ENCODE results near the gene ZNF700. TPM values are rescaled to one million over a fixed set of nuclear protein-coding genes. Genes with fewer than 3 reads are reported as not detected.
"Not testable (repeated sequence)": the region's sequence is repeated elsewhere in the genome, so short reads cannot be mapped to it uniquely, and the experiment has no call there.

Gene ZNF700
- 10 to 100 TPM; 11.9 to 19.3 (median 16.4) TPM for total RNA-seq

DNA sequence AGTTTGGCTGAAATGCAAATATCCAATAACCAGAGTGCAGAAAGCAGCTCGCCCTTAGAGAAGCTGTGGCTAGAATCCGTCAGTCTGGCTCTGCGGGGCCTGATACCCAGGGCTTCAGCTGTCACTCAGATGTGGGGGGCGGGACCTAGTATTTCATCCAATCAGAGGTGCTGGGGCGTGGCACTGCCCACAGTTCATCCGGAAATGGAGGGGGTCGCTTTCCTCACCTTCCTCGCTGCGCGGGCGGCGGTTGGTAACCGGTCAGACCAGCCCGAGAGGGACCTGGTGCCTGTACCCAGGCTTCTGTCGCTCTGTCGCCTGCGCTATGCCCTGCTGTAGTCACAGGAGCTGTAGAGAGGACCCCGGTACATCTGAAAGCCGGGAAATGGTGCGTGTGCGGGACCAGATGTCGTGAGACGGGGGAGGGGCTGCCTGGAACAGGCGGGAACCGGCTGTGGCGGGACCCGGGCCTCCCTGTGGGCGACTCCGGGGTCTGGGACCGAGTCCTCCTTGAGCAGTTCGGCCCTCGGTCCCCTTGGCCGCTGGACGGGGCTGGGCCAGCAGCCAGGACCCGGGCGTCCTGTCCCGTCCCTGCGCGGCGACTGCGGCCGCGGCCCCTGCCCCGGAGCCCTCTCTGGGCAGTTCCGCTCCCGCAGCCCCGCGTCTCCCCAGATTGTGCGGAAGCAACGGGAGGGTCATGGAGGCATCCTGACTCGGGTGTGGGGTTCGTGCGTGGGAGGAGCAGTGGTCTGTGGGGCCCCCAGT lies at the start of gene ZNF700:
TSS of gene ZNF700 (plus strand) at position 222 of the 765 bp plus-strand sequence. CDS start at position 326, 104 bp downstream.
- DNase-seq (ENCODE audit: low spot score in 2 of 2) = peak; percentile 97 to 99
- TF ChIP-seq POLR2A (IDR thresholded peaks at IDR 0.05) = no peak
- TF ChIP-seq, protein P1, sequence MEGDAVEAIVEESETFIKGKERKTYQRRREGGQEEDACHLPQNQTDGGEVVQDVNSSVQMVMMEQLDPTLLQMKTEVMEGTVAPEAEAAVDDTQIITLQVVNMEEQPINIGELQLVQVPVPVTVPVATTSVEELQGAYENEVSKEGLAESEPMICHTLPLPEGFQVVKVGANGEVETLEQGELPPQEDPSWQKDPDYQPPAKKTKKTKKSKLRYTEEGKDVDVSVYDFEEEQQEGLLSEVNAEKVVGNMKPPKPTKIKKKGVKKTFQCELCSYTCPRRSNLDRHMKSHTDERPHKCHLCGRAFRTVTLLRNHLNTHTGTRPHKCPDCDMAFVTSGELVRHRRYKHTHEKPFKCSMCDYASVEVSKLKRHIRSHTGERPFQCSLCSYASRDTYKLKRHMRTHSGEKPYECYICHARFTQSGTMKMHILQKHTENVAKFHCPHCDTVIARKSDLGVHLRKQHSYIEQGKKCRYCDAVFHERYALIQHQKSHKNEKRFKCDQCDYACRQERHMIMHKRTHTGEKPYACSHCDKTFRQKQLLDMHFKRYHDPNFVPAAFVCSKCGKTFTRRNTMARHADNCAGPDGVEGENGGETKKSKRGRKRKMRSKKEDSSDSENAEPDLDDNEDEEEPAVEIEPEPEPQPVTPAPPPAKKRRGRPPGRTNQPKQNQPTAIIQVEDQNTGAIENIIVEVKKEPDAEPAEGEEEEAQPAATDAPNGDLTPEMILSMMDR (IDR thresholded peaks at IDR 0.05) = no peak
- peak within 1 kb of the TSS; percentile 92 for H3K4me3 ChIP-seq (ENCODE audit: low read depth, poor library complexity, severe bottlenecking)
- WGBS, 2 donors = 1% methylated on average over 27 to 35 of the region's 53 CpGs
- intact Hi-C loops (cut with DNase I; ENCODE audit: low total_unique reads) = loop anchor here (5.0 kb wide), 1 partner anchor 67 kb away; no protein-coding TSS in a partner anchor

DNA sequence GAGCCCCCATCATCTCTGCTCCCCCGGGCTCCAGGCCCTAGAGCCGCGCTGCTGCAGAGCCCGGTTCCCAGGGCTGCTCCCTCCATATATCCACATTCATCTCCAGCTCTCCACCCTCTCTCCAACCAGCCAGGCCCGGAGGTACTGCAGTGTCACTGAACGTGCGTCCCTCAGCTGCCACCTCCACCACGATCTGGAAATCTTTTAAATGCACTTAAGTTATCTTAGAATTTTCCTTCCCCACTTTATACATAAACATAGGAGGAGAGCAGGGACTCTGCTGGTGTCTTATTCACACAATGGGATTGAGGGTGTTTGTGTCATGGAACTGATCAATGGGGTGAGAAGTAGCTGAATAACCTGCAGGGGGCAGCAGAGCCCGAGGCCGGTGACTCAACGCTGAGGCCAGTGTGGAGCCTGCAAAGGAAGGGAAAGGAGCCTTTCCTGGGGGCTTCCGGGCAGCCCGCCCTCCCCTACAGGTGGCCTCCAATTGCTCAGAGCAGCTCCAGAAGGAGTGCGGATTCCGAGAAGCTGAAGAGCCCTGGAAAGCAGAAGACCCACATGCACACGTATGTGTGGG lies 45.1 kb upstream of the ZNF700 start:
- H3K4me3 ChIP-seq (ENCODE audit: low read depth, poor library complexity, severe bottlenecking); DNase-seq (ENCODE audit: low spot score in 2 of 2); intact Hi-C loops (cut with DNase I; ENCODE audit: low total_unique reads): not testable (repeated sequence)
- 79 to 80% methylated on average over 16 of the region's 16 CpGs for WGBS, 2 donors

DNA sequence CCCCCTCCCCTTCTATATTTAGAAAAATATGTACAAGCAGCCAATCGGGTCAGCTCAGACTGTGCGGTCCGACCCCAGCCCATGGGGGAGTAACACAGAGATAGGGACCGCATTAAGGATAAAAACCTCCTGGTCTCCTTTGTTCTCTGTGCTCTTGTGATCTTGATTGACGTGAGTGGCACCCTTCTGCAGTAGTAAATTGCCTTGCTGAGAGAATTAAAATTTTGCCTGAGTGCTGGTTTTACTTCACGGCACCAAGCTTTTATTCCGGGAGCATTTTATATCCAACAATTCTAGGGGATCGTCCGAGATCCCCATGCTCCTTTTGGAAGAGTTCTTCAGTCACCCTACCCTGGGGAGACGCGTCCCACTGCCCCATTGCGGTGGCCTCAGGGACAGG lies 44.3 kb upstream of the ZNF700 start:
- WGBS, 2 donors = 88 to 92% methylated on average over 12 of the region's 12 CpGs
- TF ChIP-seq, protein P1 (IDR thresholded peaks at IDR 0.05) = no peak
- no peak for TF ChIP-seq POLR2A (IDR thresholded peaks at IDR 0.05)
- DNase-seq (ENCODE audit: low spot score in 2 of 2) = no peak
- intact Hi-C loops (cut with DNase I; ENCODE audit: low total_unique reads) = no loop called here
- no peak overlapping the region for H3K4me3 ChIP-seq (ENCODE audit: low read depth, poor library complexity, severe bottlenecking)

DNA sequence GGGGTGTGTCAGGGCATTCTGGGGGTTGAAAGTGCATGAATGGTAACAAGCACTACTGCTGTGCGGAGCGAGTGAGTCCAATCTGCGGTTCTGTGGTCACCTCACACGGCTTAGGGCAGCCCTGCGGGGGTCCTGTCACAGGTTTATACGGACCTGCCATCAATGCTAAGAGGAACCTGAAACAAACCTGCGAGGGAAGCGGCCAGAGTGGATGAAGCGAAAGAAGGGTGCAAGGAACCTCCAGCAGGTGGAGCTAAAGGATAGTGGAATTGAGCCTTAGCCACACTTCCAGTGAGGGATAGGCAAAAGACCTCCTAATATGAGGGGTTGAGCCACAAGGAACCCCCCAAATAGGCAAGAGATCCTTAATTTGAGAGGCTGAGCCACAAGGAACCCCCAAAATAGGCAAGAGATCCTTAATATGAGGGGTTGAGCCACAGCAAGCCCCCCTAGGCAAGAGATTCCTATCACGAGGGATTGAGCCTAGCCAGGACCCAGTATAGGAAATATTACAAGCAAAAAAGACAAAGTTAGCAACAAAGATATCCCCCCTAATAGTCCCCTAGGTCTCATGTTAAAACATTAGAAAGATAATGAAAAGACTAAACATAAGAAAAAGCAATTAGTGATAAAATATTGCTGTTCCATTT lies 43.6 kb upstream of the ZNF700 start:
- peak in 1 of 2 donors; percentile 48 for DNase-seq (ENCODE audit: low spot score in 2 of 2)
- 14 to 17% methylated on average over 10 of the region's 10 CpGs for WGBS, 2 donors
- H3K4me3 ChIP-seq (ENCODE audit: low read depth, poor library complexity, severe bottlenecking) = no peak overlapping the region
- intact Hi-C loops (cut with DNase I; ENCODE audit: low total_unique reads) = no loop called here
- TF ChIP-seq, protein P1 (IDR thresholded peaks at IDR 0.05) = no peak
- no peak for TF ChIP-seq POLR2A (IDR thresholded peaks at IDR 0.05)

DNA sequence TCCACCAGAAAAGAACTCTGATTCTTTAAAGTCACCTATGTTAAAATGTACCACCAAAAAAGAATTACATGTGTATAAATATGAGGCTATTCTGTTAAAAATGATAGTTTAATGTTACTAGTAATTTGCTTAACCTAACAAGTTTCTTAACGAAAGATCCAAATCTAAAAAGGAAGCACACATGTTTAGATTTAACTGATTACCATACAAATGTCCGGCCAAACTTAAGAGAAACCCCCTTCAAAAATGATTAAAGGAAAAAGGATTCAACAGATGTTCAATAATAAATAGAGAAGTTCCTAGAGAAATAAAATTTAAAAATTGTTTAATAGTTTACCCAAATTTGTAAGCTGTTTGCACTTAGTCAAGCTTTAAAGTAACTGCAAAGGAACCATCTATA lies 42.3 kb upstream of the ZNF700 start:
- no peak overlapping the region for H3K4me3 ChIP-seq (ENCODE audit: low read depth, poor library complexity, severe bottlenecking)
- intact Hi-C loops (cut with DNase I; ENCODE audit: low total_unique reads) = no loop called here
- DNase-seq (ENCODE audit: low spot score in 2 of 2) = no peak
- 57 to 70% methylated on average over 2 of the region's 2 CpGs for WGBS, 2 donors
- TF ChIP-seq, protein P1 (IDR thresholded peaks at IDR 0.05) = no peak
- no peak for TF ChIP-seq POLR2A (IDR thresholded peaks at IDR 0.05)

DNA sequence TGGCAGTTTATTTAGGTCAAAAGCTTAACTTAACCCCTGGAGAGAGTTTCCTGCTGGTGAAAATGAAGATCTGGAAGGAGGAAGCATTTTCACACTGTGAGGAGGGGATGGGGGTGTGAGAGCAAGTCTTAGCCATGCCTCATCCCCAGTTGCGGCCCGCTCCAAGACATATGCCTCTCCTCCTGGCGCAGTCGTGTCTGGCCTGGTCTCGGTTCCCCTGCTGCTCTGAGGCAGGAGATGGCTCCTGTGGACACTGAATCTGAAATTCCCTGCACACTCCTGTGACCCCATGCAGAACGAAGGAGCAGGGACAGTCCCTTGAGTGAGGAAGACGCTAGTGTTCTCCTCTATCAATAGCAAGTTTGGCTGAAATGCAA lies 37.7 kb upstream of the ZNF700 start:
- intact Hi-C loops (cut with DNase I; ENCODE audit: low total_unique reads) = no loop called here
- peak overlapping the region; percentile 69 for H3K4me3 ChIP-seq (ENCODE audit: low read depth, poor library complexity, severe bottlenecking)
- WGBS, 2 donors = 16 to 27% methylated on average over 7 of the region's 7 CpGs

More for the DNA sequence above, 37.7 kb upstream of the ZNF700 start:
- TF ChIP-seq, protein P1 (IDR thresholded peaks at IDR 0.05) = no peak
- TF ChIP-seq POLR2A (IDR thresholded peaks at IDR 0.05) = no peak
- DNase-seq (ENCODE audit: low spot score in 2 of 2) = no peak
